OCI-LY7 (cell line): ENCODE results near the gene GLIS2. TPM values are rescaled to one million over a fixed set of nuclear protein-coding genes. Genes with fewer than 3 reads are reported as not detected.

Experiments
- BruUV-seq: library from RNA; stranded (reverse); fragments of 400-500 nt; replicated peaks from 2 replicates; lab custom pipeline; 2021; lab: Mats Ljungman, UMichigan
- CTCF ChIA-PET: fragments of 300-600 bp; sonication (Branson Sonifier 250); formaldehyde crosslinking; loops from one replicate; lab custom pipeline; 2022; ENCODE audit warnings: antibody characterized with exemption; ENCODE audit not compliant: unreplicated experiment; lab: Charles Lee
- POLR2A ChIA-PET: fragments of 300-600 bp; sonication (Branson Sonifier 250); formaldehyde crosslinking; loops from one replicate; lab custom pipeline; 2022; ENCODE audit warnings: antibody characterized with exemption; lab: Charles Lee
- DNase-seq: peaks from one replicate; pipeline ENCODE4 v3.0.0-alpha.2; 2015; ENCODE audit warnings: low spot score
- H2AFZ ChIP-seq: fragments of 200-600 bp; sonication (generic), shearing (Covaris generic); 2 replicates; pipeline ENCODE4 v1.6.1; 2014; ENCODE audit warnings: mild to moderate bottlenecking, antibody characterized with exemption, low read length, moderate library complexity
- H3K27ac ChIP-seq: fragments of 200-600 bp; sonication (generic); 2 replicates; pipeline ENCODE4 v1.5.1; 2014; ENCODE audit warnings: mixed run types, low read depth, mild to moderate bottlenecking, moderate library complexity, low read length, inconsistent platforms; ENCODE audit not compliant: poor library complexity, severe bottlenecking
- H3K36me3 ChIP-seq: fragments of 200-600 bp; sonication (generic); 2 replicates; pipeline ENCODE4 v1.6.1; 2014; ENCODE audit warnings: mild to moderate bottlenecking, antibody characterized with exemption, low read length, moderate library complexity, mixed read lengths; ENCODE audit not compliant: insufficient read depth
- H3K4me1 ChIP-seq: fragments of 200-600 bp; sonication (generic); 2 replicates; pipeline ENCODE4 v1.5.1; 2014; ENCODE audit warnings: mild to moderate bottlenecking, low read length; ENCODE audit not compliant: insufficient read depth, poor library complexity, severe bottlenecking
- H3K4me2 ChIP-seq: fragments of 200-600 bp; sonication (generic); 2 replicates; pipeline ENCODE4 v1.6.1; 2014; ENCODE audit warnings: mild to moderate bottlenecking, low read length
- H3K4me3 ChIP-seq: fragments of 200-600 bp; sonication (generic); 2 replicates; pipeline ENCODE4 v1.5.1; 2014; ENCODE audit warnings: mild to moderate bottlenecking, low read depth, low read length; ENCODE audit not compliant: poor library complexity, severe bottlenecking
- H3K79me2 ChIP-seq: fragments of 200-600 bp; sonication (generic); 2 replicates; pipeline ENCODE4 v1.6.1; 2016; ENCODE audit warnings: low read depth, mild to moderate bottlenecking, low read length, moderate library complexity, mixed read lengths; ENCODE audit not compliant: insufficient read depth
- H3K9me2 ChIP-seq: fragments of 200-600 bp; sonication (generic); 2 replicates; pipeline ENCODE4 v1.6.1; 2016; ENCODE audit warnings: mild to moderate bottlenecking, low read length, mixed read lengths; ENCODE audit not compliant: insufficient read depth
- H3K9me3 ChIP-seq: fragments of 200-600 bp; sonication (generic); 2 replicates; pipeline ENCODE4 v1.6.1; 2014; ENCODE audit warnings: mild to moderate bottlenecking, mixed run types, low read length, mixed read lengths
- H4K20me1 ChIP-seq: fragments of 200-600 bp; sonication (generic); 2 replicates; pipeline ENCODE4 v1.6.1; 2014; ENCODE audit warnings: mild to moderate bottlenecking, antibody characterized with exemption, low read length, moderate library complexity, mixed read lengths; ENCODE audit not compliant: insufficient read depth
- EZH2phosphoT487 ChIP-seq: fragments of 200-600 bp; sonication (generic); IDR thresholded peaks from 2 replicates; pipeline ENCODE4 v1.6.1; 2018; ENCODE audit warnings: low read depth, borderline replicate concordance, mild to moderate bottlenecking, mixed run types, antibody characterized with exemption, low read length, moderate library complexity, mixed read lengths
- intact Hi-C: fragments of 100-400 bp; cut with micrococcal nuclease; formaldehyde crosslinking; loops from one replicate; pipeline ENCODE4 v1.10.0; 2022; ENCODE audit not compliant: unreplicated experiment
- total RNA-seq, 2 experiments: library from RNA; depleted of rRNA in 1 of 2; stranded (reverse); fragments of >200 nt in 1 of 2; shearing (Covaris generic) in 1 of 2; gene quantifications; 2 replicates each; pipeline ENCODE4 v1.2.3, GENCODE V29; 2014 to 2022
- TF ChIP-seq, protein P1 (sequence below): fragments of 200-600 bp; sonication (generic); conservative IDR thresholded peaks from 2 replicates; pipeline ENCODE4 v1.5.1; 2014; ENCODE audit warnings: mild to moderate bottlenecking, antibody characterized with exemption, low read length, moderate library complexity, mixed read lengths

Gene GLIS2
- total RNA-seq, 2 experiments from 2014 or later, result 0.08 TPM; not detected in 1

DNA sequence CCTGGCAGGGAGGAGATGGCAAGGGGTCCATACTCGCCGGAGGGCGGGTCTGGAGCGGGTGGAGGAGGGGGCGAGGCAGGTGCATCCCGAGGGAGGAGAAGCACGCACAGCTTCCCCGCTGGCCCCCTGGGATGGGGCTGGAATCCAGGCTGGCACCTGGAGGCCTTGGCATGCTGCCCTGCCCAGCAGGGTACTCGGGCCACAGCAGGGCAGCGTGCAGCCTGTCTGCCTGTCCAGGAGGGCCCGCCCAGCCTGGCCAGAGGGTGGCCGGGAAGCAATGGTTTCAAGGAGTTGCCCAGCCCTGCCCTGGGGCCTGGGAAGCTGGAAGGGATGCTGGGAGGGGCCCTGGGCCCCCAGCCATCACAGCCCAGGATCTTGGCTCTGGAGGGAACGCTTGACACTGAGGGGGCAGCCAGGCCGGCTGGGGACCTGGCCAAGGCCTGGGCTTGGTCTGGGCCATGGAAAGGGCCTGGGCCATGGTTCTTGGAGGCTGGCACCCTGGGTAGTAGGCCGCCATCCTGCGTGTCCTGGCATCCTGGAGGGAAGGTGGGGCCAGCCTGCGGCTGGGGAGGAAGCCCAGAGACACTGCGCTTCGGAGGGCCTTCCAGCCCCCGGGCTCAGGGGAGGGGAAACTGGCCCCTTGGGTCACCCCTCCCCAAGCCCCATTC lies 1.1 kb downstream of the GLIS2 start:
- no peak for DNase-seq
- BruUV-seq, result no TSS peak
- Histone ChIP-seq H3K4me3 (no peak overlapping the region), H3K4me2 (no peak overlapping the region), H3K27ac (no peak overlapping the region), H3K36me3 (no peaks in the 10 kb centered on the region), H3K79me2 (no peaks in the 10 kb centered on the region), H3K4me1 (peaks cover 13% of the 10 kb centered on the region), H2AFZ (no peak overlapping the region), H4K20me1 (no peaks in the 10 kb centered on the region), H3K9me2 (no peaks in the 10 kb centered on the region), H3K9me3 (no peaks in the 10 kb centered on the region)
- ChIA-PET POLR2A (no interaction called here), CTCF (no interaction called here)
- intact Hi-C loops, result no loop called here
- TF ChIP-seq, protein P1, sequence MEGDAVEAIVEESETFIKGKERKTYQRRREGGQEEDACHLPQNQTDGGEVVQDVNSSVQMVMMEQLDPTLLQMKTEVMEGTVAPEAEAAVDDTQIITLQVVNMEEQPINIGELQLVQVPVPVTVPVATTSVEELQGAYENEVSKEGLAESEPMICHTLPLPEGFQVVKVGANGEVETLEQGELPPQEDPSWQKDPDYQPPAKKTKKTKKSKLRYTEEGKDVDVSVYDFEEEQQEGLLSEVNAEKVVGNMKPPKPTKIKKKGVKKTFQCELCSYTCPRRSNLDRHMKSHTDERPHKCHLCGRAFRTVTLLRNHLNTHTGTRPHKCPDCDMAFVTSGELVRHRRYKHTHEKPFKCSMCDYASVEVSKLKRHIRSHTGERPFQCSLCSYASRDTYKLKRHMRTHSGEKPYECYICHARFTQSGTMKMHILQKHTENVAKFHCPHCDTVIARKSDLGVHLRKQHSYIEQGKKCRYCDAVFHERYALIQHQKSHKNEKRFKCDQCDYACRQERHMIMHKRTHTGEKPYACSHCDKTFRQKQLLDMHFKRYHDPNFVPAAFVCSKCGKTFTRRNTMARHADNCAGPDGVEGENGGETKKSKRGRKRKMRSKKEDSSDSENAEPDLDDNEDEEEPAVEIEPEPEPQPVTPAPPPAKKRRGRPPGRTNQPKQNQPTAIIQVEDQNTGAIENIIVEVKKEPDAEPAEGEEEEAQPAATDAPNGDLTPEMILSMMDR, result no peak
- TF ChIP-seq EZH2phosphoT487, result no peak

DNA sequence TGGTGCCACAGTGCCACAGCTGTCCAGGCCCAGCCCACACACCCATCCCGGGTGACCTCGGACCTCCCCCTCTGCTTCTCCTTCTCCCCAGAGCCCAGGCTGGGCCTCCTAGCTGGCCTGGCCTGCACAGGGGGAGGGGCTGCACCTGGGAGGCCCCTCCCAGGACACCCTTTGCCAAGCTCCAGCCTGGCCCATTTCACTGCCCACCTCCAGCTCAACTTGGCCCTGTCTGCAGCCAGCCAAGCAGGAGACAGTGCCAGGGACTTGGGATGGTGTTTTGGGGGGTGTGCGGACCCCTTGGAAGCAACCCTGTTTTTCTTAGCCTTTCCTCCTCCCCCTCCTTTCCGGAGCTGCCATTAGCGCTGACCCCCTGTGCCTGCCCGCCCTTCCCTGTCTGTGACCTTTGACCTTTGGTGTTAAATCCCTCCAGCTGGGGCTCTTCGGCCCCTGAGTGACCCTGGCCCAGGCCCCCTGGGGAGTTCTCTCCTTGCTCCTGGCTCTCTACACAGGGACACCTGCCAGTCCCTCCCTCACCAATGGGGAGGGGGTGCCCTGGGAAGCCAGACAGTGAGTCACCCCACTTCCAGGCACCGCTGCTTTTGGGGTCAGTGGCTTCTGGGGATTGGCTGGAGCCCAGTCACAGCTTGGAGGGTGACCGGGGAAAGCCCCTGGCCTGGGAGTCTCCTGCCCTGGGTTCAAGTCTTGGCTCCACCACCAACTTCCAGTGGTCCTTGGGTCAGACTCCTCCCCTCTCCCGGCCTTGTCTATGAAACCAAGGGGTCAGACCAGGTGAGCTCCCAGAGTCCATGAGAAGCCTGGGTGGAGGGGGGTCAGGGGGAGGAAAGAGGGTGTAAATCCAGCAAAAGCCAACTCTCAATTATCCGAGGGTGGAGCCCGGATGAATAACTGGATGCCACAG lies 1.9 kb downstream of the GLIS2 start:
- Histone ChIP-seq H4K20me1 (no peaks in the 10 kb centered on the region), H3K36me3 (no peaks in the 10 kb centered on the region), H3K9me3 (no peaks in the 10 kb centered on the region), H3K9me2 (no peaks in the 10 kb centered on the region), H3K4me1 (peaks cover 13% of the 10 kb centered on the region), H3K4me3 (no peak overlapping the region), H2AFZ (no peak overlapping the region), H3K27ac (no peak overlapping the region), H3K79me2 (no peaks in the 10 kb centered on the region), H3K4me2 (no peak overlapping the region)
- TF ChIP-seq EZH2phosphoT487, result no peak
- TF ChIP-seq, protein P1, result no peak
- POLR2A ChIA-PET, result no interaction called here
- no peak for DNase-seq
- BruUV-seq, result no TSS peak
- intact Hi-C loops, result no loop called here
- CTCF ChIA-PET, result no interaction called here
